ENCODE results near the gene FAM174B. TPM values are rescaled to one million over a fixed set of nuclear protein-coding genes. Genes with fewer than 3 reads are reported as not detected.
A peak's percentile ranks its signal among the peaks of the same experiment; 100 is the strongest.

FAM174B gene
- total and polyA plus RNA-seq, 2 donors from 2014 or later, result 9.8 to 13.8 TPM

DNA sequence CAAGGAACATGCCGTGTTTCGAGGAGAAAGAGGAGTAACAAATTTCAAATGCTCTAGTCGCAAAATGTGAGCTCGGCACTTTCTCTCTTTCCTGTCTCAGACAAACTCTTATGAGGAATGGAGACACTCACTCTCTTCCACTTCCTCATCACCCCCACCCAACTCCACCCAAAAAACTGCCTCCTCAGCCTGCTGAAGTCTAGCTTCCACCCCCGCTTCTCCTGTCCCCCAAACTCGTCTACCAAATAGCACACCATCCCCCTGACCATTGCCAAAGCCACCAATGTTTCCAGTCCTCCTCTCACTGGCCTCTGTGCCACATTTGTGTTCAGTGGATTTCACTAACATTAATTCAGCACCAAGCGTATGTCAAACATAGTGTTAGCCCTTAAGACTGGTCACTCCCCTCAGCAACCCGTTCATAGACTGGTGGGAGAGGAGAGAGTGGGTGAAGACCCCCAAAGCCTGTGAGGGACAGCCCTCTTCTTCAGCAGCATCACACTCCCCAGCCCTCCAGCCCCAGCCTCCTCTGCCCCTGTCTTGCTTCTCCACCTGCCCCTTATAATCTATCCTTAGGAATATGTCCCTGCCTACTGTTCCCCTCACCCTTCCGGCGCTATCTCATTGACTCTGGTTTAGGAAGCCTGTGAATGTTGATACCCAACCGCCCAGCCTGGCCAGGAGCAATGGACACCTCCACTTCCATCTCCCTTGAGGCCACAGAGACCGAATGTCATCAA, 77.3 kb downstream of the FAM174B start:
- no peak for FAIRE-seq
- TF ChIP-seq, protein P1, sequence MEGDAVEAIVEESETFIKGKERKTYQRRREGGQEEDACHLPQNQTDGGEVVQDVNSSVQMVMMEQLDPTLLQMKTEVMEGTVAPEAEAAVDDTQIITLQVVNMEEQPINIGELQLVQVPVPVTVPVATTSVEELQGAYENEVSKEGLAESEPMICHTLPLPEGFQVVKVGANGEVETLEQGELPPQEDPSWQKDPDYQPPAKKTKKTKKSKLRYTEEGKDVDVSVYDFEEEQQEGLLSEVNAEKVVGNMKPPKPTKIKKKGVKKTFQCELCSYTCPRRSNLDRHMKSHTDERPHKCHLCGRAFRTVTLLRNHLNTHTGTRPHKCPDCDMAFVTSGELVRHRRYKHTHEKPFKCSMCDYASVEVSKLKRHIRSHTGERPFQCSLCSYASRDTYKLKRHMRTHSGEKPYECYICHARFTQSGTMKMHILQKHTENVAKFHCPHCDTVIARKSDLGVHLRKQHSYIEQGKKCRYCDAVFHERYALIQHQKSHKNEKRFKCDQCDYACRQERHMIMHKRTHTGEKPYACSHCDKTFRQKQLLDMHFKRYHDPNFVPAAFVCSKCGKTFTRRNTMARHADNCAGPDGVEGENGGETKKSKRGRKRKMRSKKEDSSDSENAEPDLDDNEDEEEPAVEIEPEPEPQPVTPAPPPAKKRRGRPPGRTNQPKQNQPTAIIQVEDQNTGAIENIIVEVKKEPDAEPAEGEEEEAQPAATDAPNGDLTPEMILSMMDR (IDR thresholded peaks at IDR 0.05; ENCODE audit: borderline replicate concordance, extremely low read depth, insufficient read depth), result no peak
- H3K4me1 ChIP-seq (ENCODE audit: control insufficient read depth in 2 of 3, insufficient read depth in 2 of 3, low read depth in 1 of 3, low read length in 3 of 3), result no peaks in the 10 kb centered on the region

GRCh38 chr15:92576597-92577200, 78.9 kb downstream of the FAM174B start:
- DNase-seq, result peak in 1 of 5 donors; percentile 13
- FAIRE-seq, result no peak
- Histone ChIP-seq H3K9me3 (ENCODE audit: control insufficient read depth in 2 of 3, insufficient read depth in 1 of 3, low read length in 3 of 3) (no peaks in the 10 kb centered on the region), H3K9ac (ENCODE audit: low read length in 3 of 3) (no peak overlapping the region), H3K27me3 (ENCODE audit: control insufficient read depth, insufficient read depth, low read length) (no peaks in the 10 kb centered on the region), H3K36me3 (ENCODE audit: control insufficient read depth in 2 of 3, insufficient read depth in 3 of 3, low read length in 3 of 3) (no peaks in the 10 kb centered on the region), H3K27ac (ENCODE audit: low read depth in 2 of 2, low read length in 2 of 2) (no peak overlapping the region), H3K4me1 (ENCODE audit: control insufficient read depth in 2 of 3, insufficient read depth in 2 of 3, low read depth in 1 of 3, low read length in 3 of 3) (no peaks in the 10 kb centered on the region), H3K4me3 (ENCODE audit: low read length in 3 of 3) (no peak overlapping the region)
- TF ChIP-seq, protein P1 (IDR thresholded peaks at IDR 0.05; ENCODE audit: borderline replicate concordance, extremely low read depth, insufficient read depth), result no peak
- intact Hi-C loops (cut with DNase I), result no loop called here

More for the DNA sequence above, 77.3 kb downstream of the FAM174B start:
- Histone ChIP-seq H3K27ac (ENCODE audit: low read depth in 2 of 2, low read length in 2 of 2) (no peak overlapping the region), H3K4me3 (ENCODE audit: low read length in 3 of 3) (no peak overlapping the region), H3K27me3 (ENCODE audit: control insufficient read depth, insufficient read depth, low read length) (no peaks in the 10 kb centered on the region), H3K36me3 (ENCODE audit: control insufficient read depth in 2 of 3, insufficient read depth in 3 of 3, low read length in 3 of 3) (no peaks in the 10 kb centered on the region), H3K9me3 (ENCODE audit: control insufficient read depth in 2 of 3, insufficient read depth in 1 of 3, low read length in 3 of 3) (no peaks in the 10 kb centered on the region), H3K9ac (ENCODE audit: low read length in 3 of 3) (no peak overlapping the region)
- peak in 1 of 5 donors; percentile 9 for DNase-seq
- intact Hi-C loops (cut with DNase I), result no loop called here

DNA sequence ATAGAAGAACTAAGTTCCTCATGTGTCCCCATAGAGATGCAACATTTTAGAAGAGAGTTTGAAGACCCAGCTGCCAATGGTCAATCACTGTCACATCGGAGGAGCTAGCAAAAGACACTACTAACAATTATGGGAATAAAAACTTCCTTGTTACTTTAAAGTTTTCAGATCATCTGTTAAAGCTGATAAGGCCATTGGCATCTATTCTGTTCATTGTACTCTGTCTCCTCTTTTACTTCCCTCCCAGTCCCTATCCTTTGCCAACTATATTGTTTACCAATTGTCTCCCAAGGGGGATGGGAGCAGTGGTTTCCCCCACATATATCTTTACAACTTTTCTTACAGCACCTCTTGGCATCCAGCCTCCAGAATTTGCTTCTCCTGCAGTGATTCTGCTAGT, 81.0 kb downstream of the FAM174B start:
- no peaks in the 10 kb centered on the region for H3K36me3 ChIP-seq (ENCODE audit: control insufficient read depth in 2 of 3, insufficient read depth in 3 of 3, low read length in 3 of 3)
- no peaks in the 10 kb centered on the region for H3K4me1 ChIP-seq (ENCODE audit: control insufficient read depth in 2 of 3, insufficient read depth in 2 of 3, low read depth in 1 of 3, low read length in 3 of 3)
- no peaks in the 10 kb centered on the region for H3K27me3 ChIP-seq (ENCODE audit: control insufficient read depth, insufficient read depth, low read length)
- H3K9me3 ChIP-seq (ENCODE audit: control insufficient read depth in 2 of 3, insufficient read depth in 1 of 3, low read length in 3 of 3), result no peaks in the 10 kb centered on the region
- FAIRE-seq, result no peak
- TF ChIP-seq, protein P1 (IDR thresholded peaks at IDR 0.05; ENCODE audit: borderline replicate concordance, extremely low read depth, insufficient read depth), result no peak
- no peak overlapping the region for H3K27ac ChIP-seq (ENCODE audit: low read depth in 2 of 2, low read length in 2 of 2)
- no peak overlapping the region for H3K9ac ChIP-seq (ENCODE audit: low read length in 3 of 3)
- no peak for DNase-seq
- intact Hi-C loops (cut with DNase I), result no loop called here
- no peak overlapping the region for H3K4me3 ChIP-seq (ENCODE audit: low read length in 3 of 3)
